ENCODE data around the gene NPBWR2. TPM values are rescaled to one million over a fixed set of nuclear protein-coding genes. Genes with fewer than 3 reads are reported as not detected.
"Not testable (repeated sequence)": the region's sequence is repeated elsewhere in the genome, so short reads cannot be mapped to it uniquely, and the experiment has no call there.

NPBWR2 gene
- total RNA-seq, 1 donor from 2014 or later: not detected

DNA sequence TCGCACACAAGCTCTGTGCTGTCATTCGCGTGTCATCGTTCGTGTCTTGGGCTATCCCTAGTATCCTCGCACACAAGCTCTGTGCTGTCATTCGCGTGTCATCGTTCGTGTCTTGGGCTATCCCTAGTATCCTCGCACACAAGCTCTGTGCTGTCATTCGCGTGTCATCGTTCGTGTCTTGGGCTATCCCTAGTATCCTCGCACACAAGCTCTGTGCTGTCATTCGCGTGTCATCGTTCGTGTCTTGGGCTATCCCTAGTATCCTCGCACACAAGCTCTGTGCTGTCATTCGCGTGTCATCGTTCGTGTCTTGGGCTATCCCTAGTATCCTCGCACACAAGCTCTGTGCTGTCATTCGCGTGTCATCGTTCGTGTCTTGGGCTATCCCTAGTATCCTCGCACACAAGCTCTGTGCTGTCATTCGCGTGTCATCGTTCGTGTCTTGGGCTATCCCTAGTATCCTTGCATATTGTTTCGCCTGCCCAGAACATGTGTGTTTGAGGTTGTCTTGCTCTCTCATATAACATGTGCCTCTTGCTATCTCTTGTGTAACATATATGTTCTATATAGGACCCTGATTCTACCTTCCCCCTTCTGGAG is 20.0 kb downstream of the NPBWR2 start:
- DNase-seq (ENCODE audit: low spot score): not testable (repeated sequence)

DNA sequence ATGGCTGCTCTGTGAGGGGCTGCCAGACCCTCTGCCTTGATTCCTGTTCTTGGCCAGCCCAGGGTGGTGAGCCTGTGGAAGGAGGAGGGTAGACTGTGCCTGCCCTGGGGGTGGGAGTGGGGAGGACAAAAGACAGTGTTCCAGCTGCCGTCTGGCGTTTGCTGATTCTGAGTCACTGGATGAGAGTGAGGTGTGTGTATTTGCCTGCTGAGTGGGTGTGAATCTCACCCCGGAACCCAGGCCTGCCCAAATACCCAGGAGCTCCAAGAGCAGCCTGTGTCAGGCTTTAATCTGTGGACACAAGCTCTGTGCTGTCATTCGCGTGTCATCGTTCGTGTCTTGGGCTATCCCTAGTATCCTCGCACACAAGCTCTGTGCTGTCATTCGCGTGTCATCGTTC is 20.6 kb downstream of the NPBWR2 start:
- no peak for DNase-seq (ENCODE audit: low spot score)

DNA sequence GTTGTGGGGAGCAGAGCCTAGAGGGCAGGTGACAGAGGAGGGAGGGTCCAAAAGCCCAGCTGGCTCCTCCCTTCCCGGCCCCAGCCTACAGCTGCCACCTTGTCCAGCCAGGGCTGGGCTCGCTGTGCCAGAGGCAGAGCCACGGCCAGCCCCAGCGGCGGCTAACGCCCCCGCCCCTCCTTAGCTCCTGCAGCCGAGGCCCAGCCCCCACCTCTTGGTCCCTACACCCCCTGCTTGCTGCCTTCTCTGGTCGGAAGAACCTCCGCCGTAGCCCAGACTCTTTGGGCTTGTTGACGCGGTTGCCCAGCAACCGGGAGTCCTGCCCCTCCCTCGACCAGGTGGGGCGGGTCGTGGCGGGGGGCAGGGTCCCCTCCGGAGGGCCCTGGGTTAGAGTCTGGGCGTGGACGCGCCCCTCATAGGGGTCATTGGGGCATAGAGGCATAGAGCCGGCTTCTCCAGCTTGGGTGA is 22.6 kb downstream of the NPBWR2 start:
- no peak for DNase-seq (ENCODE audit: low spot score)

DNA sequence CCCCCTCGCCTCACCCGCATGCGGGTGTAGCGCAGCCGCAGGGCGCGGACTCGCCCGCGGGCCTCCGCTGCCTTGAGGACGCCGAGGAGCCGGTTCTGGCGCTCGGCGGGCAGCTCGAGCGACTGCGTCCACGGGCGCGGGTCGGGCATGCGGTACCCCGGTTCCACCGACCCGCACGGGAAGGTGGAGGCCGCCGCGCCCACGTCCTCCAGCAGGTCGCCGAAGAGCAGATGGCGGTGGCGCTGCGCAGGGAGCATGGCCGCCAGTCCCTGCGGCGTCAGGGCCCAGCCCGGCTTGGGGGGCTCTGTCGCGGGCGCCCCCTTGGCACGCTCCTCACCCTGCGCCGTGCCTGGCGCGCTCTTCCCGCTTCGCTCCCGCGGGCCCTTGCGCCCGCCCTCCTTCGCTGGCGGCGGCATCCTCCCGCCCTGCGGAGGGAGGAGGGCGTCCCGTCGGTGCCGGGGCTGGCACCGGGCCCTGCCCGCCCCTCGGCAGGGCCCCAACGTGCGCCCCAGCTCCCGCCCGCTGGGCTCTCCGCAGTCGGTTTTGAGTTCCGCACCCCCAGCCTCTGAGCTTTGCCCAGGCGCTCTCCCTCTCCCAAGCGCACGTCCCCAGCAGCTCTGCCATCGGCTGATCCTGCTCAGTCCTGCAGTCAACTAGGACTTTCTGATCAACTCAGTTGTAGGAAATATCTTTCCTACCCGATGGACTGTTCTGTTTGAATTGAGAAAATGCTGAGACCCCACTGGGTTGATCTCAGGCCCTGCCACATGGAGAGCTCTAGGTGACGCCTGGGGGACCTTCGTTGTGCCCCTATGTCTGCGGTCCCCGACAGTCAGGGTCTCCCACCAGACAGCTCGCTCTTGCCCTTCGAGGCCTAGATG is 23.3 kb downstream of the NPBWR2 start, which contains the start of gene LKAAEAR1:
Gene LKAAEAR1, minus strand, starts transcription at position 595 of the 881 bp plus-strand sequence. Its CDS starts 179 bp downstream, at position 416.
- no peak for DNase-seq (ENCODE audit: low spot score)

DNA sequence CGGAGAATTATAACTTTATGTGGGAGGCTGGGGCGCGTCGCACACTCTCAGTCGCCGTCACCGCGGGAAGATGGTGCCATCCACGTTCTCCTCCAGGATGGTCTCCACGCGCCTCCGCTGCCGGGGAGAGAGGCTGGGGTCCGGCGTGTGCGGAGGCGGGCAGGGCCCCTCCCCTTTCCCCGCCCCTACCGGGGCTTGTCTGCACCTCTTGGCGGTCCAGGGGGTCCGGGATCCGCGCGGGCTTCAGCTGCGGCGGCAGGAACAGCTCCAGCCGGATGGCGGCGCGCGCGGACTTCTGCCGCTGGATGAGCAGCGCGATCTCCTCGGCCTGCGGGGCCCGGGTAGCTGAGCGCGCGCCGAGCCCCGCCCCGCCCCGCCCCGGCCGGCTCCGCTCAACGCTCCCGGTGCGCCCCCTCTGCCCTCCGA is 24.0 kb downstream of the NPBWR2 start:
- no peak for DNase-seq (ENCODE audit: low spot score)

DNA sequence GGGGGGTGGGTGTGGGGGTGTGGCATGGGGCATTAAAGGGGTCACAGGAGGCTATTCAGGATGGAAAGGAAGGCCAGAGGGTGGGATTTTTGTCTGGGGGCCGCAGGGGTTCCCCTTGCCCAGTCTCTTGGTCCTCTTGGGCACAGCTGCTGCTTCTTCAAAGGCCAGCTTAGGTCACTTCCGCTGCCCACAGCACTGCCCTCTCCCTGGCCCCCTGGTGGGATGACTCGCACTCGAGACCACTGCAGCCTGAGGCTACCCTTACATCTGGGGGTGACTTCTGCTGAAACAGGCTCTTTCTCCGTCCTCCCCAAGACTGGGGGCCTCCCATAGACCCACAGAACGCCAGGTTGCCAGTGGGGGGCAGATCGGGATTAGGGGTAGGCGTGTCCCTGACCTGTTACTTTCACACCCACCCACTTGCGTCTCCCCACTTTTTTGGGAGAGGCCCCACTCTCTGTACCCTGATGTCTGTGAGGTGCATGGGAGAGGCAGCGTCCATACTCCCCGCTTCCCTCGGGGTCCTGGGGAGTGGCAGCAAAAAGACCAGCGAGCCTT is 24.5 kb downstream of the NPBWR2 start:
- DNase-seq (ENCODE audit: low spot score): no peak

DNA sequence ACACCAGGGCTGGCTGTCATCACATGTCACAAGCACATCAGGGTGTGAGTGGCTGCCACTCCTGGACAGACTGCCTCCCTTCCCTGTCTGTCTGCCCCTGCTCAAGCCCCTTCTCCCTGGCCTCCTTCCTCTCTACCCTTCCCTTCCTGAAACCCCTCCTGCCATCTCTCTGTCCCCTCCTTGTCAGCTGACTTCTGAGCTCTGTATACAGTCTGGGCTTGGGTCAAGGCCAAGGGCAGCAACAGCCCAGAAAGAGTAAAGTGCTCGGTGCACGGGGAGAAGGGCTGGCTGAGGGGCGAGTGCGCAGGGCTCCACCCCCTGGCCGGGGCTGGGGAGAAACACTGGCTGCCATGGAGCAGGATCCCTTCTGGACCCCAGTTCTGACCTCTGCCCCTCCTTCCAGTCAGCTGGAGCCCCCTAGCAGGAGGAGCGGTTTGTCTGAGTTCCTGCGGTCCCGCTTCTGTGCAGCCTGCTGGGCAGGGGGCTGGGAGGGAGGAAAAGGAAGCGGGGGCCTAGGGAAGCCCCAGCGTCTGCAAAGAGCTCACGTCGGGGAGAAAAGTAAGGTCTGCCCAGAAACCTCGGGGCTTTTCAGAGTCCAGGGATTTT is 25.1 kb downstream of the NPBWR2 start:
- DNase-seq (ENCODE audit: low spot score): no peak

DNA sequence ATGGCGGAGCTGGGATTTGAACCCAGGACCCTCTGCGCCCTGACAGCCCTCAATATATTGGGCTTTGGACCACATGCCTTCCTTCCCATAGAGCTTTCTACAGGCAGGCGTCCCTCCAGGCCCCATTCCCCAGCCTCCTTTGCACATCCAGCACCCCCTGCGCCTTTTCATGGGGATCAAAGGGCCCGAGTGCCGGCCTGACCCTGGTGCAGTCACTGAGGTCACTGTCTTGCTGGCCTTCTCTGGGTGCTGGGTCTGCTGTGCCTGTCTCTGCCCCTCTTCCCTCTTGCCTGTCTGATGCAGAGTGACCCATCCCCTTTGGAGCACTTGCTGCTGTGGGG is 25.8 kb downstream of the NPBWR2 start:
- DNase-seq (ENCODE audit: low spot score): no peak

DNA sequence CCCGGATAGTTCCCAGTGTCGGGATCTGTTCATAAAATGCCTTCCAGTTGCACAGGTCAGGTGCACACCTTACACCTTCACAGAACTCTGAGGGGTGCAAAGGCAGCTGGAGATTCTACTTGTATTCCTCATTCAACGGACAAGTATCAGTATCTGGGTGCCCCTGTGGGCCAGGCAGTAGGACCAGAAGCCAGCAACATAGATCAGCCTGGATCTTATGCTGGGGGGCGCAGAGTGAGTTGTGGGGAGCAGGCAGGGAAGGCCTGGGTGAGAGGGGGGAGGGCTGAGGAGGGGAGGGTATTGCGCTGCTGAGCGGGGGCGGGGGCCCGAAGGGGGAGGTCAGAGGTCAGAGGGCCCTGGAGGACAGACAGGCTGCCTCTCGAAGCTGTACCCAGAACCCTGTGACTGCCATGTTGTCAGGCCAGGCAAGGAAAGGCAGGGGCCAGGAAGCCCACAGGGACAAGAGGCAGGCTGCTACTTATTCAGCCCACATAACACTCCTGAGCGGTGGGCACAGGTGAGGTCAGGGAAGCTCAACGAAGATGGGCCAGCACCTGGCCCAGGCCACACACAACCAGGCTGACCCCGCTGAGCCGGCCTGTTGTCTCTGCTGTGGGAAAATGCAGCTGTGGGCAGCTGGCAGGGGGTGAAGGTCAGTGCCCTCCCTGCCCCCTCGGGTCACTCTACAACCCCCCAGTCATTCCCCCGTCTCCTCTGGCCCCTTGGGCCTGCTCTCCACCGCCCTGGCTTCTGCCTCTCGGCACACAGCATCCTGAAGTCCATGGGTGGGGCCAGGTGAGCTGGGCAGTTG is 26.3 kb downstream of the NPBWR2 start:
- no peak for DNase-seq (ENCODE audit: low spot score)

DNA sequence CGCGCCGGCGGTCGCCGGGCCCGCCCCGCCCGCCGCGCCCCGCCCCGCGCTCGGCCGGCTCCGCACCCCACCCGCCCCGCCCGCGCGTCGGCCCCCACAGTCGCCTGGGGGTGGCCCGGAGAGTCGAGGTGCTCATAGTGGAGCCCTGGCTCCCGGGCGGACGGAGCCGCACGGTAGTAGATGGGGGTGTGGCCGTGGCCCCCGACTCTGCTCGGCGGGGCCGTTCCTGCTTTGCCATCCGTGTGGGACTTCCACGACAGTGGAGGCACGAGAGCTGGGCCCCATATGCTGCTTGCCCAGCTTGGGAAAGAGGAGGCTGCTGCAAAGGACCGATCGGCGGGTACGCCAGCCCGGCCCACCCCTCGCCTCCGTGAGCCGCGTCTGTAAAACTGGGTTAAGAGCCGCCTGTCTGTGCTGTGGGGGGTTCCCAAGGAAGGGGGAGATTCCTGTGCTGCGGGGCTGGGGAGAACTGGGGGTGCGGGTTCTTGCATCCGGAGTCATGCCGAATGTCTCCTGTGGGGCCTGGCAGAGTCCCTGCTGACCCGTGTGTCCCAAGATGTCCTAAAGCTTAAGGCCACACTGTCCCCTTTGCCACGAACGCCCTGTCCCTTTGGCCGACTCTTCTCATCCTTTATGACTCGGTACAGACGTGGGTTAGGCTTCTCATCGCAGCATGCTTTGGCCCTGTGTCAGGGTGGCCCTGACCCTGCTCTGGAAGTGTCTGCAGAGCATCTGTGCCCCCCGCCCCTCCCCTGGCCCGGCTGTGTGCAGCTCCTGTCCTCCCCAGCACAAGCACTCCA is 27.2 kb downstream of the NPBWR2 start, which contains the start of gene OPRL1:
Gene OPRL1, plus strand, starts transcription at position 70 of the 800 bp plus-strand sequence. CDS start 12,639 bp downstream, outside the sequence.
- DNase-seq (ENCODE audit: low spot score): no peak

DNA sequence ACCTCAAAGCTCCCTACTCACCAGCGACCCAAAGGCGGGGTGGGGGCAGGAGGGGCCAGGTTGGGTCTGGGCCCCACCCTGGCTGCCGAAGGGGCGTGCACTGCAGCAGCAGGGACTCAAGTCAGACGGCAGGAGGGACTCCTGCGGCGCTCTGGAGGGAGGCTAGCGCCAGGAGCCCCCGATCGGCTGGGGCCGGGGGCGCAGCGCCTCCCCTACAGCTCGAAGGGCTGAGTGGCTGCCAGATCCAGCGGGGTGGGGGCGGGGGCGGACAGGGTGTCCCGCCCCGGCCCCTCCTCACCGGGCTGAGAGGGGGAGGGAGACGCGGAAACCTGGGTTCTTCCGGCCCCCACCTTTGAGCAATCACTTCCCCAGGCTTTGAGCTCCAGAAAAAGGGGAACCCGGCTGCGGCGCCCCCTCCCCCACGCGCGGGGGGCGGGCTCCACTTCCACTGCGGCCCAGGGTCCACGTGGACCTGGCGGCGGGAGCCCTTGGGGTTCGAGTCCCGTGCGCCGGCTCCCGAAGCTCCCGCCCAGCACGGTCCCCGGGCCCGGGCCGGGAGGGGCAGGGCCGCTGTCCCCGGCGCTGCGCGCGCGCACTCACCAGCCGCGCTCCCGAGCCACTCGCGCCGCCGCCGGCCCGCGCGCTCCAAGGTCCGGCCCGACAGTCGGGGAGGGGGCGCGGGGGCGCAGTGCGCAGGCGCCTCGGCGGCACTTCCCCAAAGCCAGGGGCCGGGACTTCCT is 27.9 kb downstream of the NPBWR2 start, which contains the start of gene RGS19:
Gene RGS19, minus strand, starts transcription at position 246 of the 740 bp plus-strand sequence. CDS start 2,632 bp downstream, outside the sequence.
- peak; percentile 94 for DNase-seq (ENCODE audit: low spot score)

DNA sequence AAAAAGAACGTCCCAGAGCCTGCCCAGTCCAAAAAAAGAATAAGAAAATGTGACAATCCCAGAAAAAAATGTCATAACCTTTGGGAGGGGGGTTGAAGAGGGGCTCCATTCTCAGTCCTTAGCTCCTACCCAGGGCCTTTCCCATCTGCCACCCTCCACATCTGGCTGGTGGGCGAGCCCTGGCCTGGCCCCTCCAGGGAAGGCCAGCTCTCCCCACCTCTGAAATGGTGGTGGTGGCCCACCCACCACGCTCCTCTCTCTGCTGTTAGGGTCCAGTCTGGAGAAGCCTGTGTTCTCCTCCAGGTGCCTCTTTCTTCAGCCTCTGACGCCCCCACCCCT is 28.5 kb downstream of the NPBWR2 start:
- DNase-seq (ENCODE audit: low spot score): no peak

DNA sequence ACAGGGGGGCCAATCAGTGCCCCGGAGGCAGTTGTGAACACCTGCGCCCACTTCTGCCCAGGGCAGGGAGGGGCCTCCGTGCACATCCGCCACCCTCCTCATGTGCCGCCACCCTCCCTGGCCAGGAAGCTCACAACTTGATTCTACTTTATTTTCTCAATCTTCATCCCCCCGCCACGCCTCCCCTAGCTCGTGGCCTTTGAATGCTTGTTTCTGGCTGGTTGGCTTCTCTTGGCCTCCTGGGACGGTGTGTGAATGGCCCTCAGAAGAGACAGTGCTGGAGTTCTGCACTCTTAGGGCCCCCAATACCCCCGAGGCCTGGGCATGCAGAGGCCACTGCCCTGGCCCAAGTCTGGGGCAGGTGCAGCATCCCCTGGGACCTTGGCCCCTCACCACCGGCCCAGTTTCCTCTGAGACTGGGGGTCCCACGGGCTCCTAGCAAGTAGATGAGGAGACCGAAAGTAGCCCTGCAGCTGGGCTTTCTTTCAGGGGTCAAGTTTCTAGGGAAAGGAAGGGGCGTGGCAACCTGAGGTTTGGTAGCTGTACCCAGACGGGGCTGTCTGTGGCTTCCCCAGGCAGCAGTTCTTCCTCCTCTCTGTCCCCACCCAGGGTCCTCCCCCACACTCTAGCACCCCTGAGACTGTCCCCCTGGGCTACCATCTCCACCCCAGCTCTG is 29.4 kb downstream of the NPBWR2 start:
- DNase-seq (ENCODE audit: low spot score): no peak

DNA sequence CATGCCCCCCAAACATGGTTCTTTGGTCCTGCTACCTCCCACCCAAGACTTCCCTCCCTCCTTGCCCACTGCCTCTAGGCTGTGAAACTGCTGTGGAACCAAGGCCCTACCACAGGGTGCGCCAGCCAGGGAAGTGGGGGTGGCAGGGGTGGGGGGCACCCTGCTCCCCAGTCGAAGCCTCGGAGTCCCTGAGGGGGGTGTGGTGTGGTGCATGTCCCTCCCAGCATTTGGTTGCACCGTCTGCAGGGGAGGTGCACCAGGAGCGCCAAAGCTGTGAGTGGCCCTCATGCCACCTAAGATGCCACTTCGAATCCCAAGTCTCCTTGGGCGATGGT is 29.9 kb downstream of the NPBWR2 start:
- DNase-seq (ENCODE audit: low spot score): no peak

DNA sequence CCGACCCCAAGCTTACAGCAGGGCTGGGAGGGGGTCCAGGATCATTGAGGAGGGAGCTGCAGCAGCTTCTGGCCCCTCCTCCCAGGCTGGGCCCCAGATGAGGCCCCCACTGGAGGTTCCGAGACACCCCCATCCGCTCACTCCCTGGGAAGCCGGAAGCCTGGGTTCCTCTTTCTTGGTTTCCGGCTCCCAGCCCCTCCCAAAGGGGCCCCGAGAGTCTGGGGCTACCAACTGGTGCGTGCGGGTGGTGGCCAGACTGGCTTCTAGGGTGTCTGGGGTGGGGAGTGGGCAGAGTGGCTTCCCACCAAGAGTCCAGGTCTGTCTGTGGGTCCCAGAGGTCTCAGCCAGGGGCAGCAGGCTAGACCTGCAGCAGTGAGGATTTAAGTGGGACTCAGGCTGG is 30.3 kb downstream of the NPBWR2 start:
- DNase-seq (ENCODE audit: low spot score): no peak

DNA sequence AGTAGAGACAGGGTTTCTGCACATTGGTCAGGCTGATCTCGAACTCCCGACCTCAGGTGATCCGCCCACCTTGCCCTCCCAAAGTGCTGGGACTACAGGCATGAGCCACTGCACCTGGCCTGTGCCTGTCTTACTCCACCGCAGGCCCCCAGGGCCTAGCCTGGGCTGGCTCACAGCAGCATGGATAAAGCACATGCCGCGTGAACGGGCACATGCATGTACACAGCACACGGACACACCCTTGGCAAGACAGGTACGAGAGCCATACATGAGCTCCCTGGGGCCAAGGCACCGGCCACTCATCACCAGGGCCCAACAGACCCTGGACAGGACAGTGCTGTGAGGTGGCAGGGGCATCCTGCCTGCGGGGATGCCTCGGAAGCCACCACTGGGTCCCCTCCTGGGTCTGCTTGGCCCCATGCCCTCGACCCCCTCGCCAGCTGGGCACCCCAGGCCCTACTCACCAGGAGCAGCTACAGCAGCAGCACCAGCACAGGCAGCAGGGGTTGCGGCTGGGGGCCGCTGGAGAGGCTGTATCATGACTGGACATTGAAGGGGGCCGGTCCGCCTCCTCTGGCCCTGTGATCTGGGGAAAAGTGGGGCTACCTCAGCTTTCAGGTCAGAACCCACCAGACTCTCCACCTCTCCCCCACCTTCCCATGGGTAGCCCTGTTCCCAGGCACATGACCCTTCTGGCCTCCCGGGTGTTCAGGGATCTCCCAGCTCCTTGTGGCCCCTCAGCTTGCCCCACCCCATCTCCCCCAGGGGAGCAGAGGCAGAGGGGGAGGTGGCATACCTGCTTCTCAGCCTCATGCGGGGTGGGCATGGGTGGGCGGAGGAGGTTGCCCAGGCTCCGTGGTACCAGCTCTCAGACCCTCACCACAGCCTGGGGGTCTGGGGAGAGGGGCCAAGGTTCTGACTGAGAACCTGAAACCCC is 31.0 kb downstream of the NPBWR2 start:
- no peak for DNase-seq (ENCODE audit: low spot score)

DNA sequence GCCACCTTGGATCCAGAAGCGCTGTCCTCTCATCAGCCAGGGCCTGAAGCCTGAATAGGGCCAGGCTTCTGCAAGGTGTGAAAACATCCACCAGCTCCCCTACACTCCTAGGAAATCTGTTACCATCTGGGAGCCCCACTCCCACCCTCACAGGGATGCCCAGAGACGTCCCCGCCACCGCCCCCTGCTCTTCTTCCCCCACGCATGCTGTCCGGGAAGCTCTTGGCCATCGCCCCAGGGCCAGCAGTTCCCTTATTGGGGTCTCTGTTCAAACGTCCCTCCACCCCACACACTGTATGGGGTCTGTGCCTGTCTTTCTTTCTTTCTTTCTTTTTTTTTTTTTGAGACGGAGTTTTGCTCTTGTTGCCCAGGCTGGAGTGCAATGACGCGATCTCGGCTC is 31.8 kb downstream of the NPBWR2 start:
- DNase-seq (ENCODE audit: low spot score): no peak

DNA sequence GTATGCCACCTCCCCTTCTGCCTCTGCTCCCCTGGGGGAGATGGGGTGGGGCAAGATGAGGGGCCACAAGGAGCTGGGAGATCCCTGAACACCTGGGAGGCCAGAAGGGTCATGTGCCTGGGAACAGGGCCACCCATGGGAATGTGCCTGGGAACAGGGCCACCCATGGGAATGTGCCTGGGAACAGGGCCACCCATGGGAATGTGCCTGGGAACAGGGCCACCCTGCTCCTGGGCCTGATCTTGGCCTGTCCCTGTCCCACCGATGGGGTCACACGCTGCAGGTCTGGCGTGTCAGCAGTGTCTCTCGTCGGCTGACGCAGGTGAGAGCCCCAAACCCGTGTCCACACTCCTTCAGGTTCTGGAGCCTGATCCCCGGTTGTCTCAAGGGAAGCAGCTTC is 32.4 kb downstream of the NPBWR2 start:
- no peak for DNase-seq (ENCODE audit: low spot score)

Measured in mesenteric fat pad (tissue), 1 donor.